Endothelial cell of umbilical vein (primary cell): ENCODE measurements around the gene ALG12.

ENCODE experiments used
- EZH2 ChIP-seq: IDR thresholded peaks from 2 replicates; pipeline ENCODE4 v1.6.1; 2012; ENCODE audit warnings: borderline replicate concordance, low read depth, mild to moderate bottlenecking, moderate library complexity, low read length, inconsistent platforms; ENCODE audit not compliant: severe bottlenecking
- FOS ChIP-seq: IDR thresholded peaks from 2 replicates; pipeline ENCODE4 v1.6.1; 2011; ENCODE audit warnings: mild to moderate bottlenecking, low read length, moderate library complexity, borderline replicate concordance; ENCODE audit not compliant: insufficient read depth
- JUN ChIP-seq: IDR thresholded peaks from 2 replicates; pipeline ENCODE4 v1.6.1; 2011; ENCODE audit warnings: borderline replicate concordance, low read depth; ENCODE audit not compliant: insufficient read length, insufficient read depth
- MYC ChIP-seq: IDR thresholded peaks from one replicate; pipeline ENCODE4 v1.6.1; 2011; ENCODE audit warnings: mild to moderate bottlenecking, low read depth, low read length
- POLR2A ChIP-seq: IDR thresholded peaks from 2 replicates; pipeline ENCODE4 v1.6.1; 2012; ENCODE audit warnings: low read depth, mild to moderate bottlenecking, control low read depth, low read length
- POLR2AphosphoS5 ChIP-seq: IDR thresholded peaks from 2 replicates; pipeline ENCODE4 v1.6.1; 2012; ENCODE audit warnings: low read depth, mild to moderate bottlenecking, control low read depth, low read length, moderate library complexity; ENCODE audit not compliant: insufficient read depth
- TF ChIP-seq, protein P1 (sequence below), 2 donors: IDR thresholded peaks; 1 replicate in 1 of 2; 2 replicates in 1 of 2; pipeline ENCODE4 v1.5.1; 2011; ENCODE audit warnings: low read length in 2 of 2, mild to moderate bottlenecking in 2 of 2, moderate library complexity in 2 of 2, control low read depth in 1 of 2, inconsistent platforms in 1 of 2, low read depth in 1 of 2; ENCODE audit not compliant: insufficient read depth in 1 of 2; ENCODE audit errors: extremely low read depth in 1 of 2
- TF ChIP-seq, protein P2 (sequence below): IDR thresholded peaks from 2 replicates; pipeline ENCODE4 v1.6.1; 2011; ENCODE audit not compliant: insufficient read depth, insufficient read length

DNA sequence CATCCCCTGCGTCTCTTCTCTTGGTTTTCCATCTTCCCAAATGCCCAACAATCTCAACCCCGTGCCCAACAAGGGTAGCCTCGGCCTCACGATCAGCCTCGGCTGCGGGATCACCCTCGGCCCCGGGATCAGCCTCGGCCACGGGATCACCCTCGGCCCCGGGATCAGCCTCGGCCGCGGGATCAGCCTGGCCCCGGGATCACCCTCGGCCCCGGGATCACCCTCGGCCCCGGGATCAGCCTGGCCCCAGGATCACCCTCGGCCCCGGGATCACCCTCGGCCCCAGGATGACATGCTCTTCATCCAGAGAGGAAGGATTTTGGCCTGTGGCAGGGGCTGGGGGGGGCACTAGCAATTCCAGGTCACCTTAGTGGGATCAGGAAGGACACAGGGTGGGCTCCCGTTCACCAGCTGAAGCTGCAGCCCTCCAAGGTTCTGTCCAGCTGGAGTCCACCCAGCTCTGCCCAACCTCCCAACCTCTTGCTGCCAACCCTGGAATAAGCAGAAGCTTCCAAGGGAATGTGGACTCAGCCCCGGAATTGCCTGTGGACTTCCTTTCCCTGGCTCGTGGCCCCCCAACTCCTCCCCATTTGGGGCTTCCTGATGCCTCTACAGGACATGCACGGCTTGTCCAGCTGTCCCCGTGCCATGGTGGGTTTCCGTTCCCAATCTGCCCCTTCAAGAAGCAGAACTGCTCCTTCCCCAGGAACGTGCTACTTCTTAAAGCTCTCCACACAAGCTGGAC, 6.2 kb downstream of the ALG12 start:
- TF ChIP-seq, protein P1, sequence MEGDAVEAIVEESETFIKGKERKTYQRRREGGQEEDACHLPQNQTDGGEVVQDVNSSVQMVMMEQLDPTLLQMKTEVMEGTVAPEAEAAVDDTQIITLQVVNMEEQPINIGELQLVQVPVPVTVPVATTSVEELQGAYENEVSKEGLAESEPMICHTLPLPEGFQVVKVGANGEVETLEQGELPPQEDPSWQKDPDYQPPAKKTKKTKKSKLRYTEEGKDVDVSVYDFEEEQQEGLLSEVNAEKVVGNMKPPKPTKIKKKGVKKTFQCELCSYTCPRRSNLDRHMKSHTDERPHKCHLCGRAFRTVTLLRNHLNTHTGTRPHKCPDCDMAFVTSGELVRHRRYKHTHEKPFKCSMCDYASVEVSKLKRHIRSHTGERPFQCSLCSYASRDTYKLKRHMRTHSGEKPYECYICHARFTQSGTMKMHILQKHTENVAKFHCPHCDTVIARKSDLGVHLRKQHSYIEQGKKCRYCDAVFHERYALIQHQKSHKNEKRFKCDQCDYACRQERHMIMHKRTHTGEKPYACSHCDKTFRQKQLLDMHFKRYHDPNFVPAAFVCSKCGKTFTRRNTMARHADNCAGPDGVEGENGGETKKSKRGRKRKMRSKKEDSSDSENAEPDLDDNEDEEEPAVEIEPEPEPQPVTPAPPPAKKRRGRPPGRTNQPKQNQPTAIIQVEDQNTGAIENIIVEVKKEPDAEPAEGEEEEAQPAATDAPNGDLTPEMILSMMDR (IDR thresholded peaks at IDR 0.05; ENCODE audit: extremely low read depth in 1 of 2, insufficient read depth in 1 of 2, low read depth in 1 of 2, low read length in 2 of 2): no peak
- TF ChIP-seq POLR2AphosphoS5 (no peak), POLR2A (no peak), EZH2 (no peak), MYC (no peak), JUN (no peak), FOS (no peak)
- TF ChIP-seq, protein P2, sequence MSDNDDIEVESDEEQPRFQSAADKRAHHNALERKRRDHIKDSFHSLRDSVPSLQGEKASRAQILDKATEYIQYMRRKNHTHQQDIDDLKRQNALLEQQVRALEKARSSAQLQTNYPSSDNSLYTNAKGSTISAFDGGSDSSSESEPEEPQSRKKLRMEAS: no peak
